Astrocyte (in vitro differentiated cells and primary cell): ENCODE results near the gene GRIP1. TPM values are rescaled to one million over a fixed set of nuclear protein-coding genes. Genes with fewer than 3 reads are reported as not detected.

ENCODE experiments used
- DNase-seq: peaks from one replicate; pipeline ENCODE4 v3.0.0-alpha.2; 2010; ENCODE audit warnings: low read depth
- FAIRE-seq: peaks from 2 replicates; lab custom pipeline; 2011; peaks lifted over from hg19 to GRCh38; lab: Jason Lieb, UNC
- H2AFZ ChIP-seq: 2 replicates; pipeline ENCODE4 v1.6.0; 2012; ENCODE audit warnings: low read depth, low read length, inconsistent platforms
- H3K27ac ChIP-seq: 2 replicates; pipeline ENCODE4 v1.5.1; 2011; ENCODE audit warnings: low read depth, low read length, inconsistent platforms
- H3K27me3 ChIP-seq: 2 replicates; pipeline ENCODE4 v1.6.0; 2011; ENCODE audit warnings: low read length, inconsistent platforms; ENCODE audit not compliant: insufficient read depth
- H3K36me3 ChIP-seq: 2 replicates; pipeline ENCODE4 v1.5.1; 2011; ENCODE audit warnings: low read length, inconsistent platforms; ENCODE audit not compliant: insufficient read depth
- H3K4me1 ChIP-seq: 2 replicates; pipeline ENCODE4 v1.5.1; 2011; ENCODE audit warnings: low read length, inconsistent platforms; ENCODE audit not compliant: insufficient read depth
- H3K4me2 ChIP-seq: 2 replicates; pipeline ENCODE4 v1.6.0; 2012; ENCODE audit warnings: low read length, inconsistent platforms
- H3K4me3 ChIP-seq: 2 replicates; pipeline ENCODE4 v1.5.1; 2011; ENCODE audit warnings: low read depth, mild to moderate bottlenecking, low read length, inconsistent platforms; ENCODE audit not compliant: insufficient read depth
- H3K79me2 ChIP-seq: 2 replicates; pipeline ENCODE4 v1.6.0; 2012; ENCODE audit warnings: mild to moderate bottlenecking, low read length, inconsistent platforms; ENCODE audit not compliant: insufficient read depth
- H3K9ac ChIP-seq: 2 replicates; pipeline ENCODE4 v1.6.0; 2012; ENCODE audit warnings: mild to moderate bottlenecking, low read length, inconsistent platforms
- H3K9me3 ChIP-seq: 2 replicates; pipeline ENCODE4 v1.5.1; 2012; ENCODE audit warnings: low read depth, mild to moderate bottlenecking, low read length, inconsistent platforms; ENCODE audit not compliant: insufficient read depth
- H4K20me1 ChIP-seq: 2 replicates; pipeline ENCODE4 v1.6.0; 2012; ENCODE audit warnings: low read length, inconsistent platforms; ENCODE audit not compliant: insufficient read depth
- H3K27ac Mint-ChIP-seq: one replicate; pipeline ENCODE4 v1.8.0; 2021; ENCODE audit warnings: mild to moderate bottlenecking, mixed read lengths; ENCODE audit not compliant: unreplicated experiment
- H3K27me3 Mint-ChIP-seq: one replicate; pipeline ENCODE4 v1.8.0; 2021; ENCODE audit warnings: low read depth, mixed read lengths; ENCODE audit not compliant: unreplicated experiment
- H3K36me3 Mint-ChIP-seq: one replicate; pipeline ENCODE4 v1.8.0; 2021; ENCODE audit warnings: low read depth, mixed read lengths; ENCODE audit not compliant: unreplicated experiment
- H3K4me1 Mint-ChIP-seq: one replicate; pipeline ENCODE4 v1.8.0; 2021; ENCODE audit warnings: low read depth, mixed read lengths; ENCODE audit not compliant: unreplicated experiment
- H3K4me3 Mint-ChIP-seq: one replicate; pipeline ENCODE4 v1.8.0; 2021; ENCODE audit warnings: mild to moderate bottlenecking, moderate library complexity, mixed read lengths; ENCODE audit not compliant: unreplicated experiment
- H3K9me3 Mint-ChIP-seq: one replicate; pipeline ENCODE4 v1.8.0; 2021; ENCODE audit warnings: mild to moderate bottlenecking, mixed read lengths; ENCODE audit not compliant: unreplicated experiment
- EZH2 ChIP-seq: IDR thresholded peaks from 2 replicates; pipeline ENCODE4 v1.6.1; 2012; ENCODE audit warnings: mild to moderate bottlenecking, low read length, inconsistent platforms; ENCODE audit not compliant: insufficient read depth
- total RNA-seq: library from RNA; stranded (reverse); gene quantifications from 2 replicates; pipeline ENCODE4 v1.2.1, GENCODE V29; 2021
- TF ChIP-seq, protein P1 (sequence below): IDR thresholded peaks from 2 replicates; pipeline ENCODE4 v1.5.1; 2011; ENCODE audit warnings: low read depth, mild to moderate bottlenecking, inconsistent platforms, low read length, moderate library complexity; ENCODE audit not compliant: insufficient read depth

The GRIP1 gene
- total RNA-seq, 1 donor from 2014 or later: 16.7 TPM

DNA sequence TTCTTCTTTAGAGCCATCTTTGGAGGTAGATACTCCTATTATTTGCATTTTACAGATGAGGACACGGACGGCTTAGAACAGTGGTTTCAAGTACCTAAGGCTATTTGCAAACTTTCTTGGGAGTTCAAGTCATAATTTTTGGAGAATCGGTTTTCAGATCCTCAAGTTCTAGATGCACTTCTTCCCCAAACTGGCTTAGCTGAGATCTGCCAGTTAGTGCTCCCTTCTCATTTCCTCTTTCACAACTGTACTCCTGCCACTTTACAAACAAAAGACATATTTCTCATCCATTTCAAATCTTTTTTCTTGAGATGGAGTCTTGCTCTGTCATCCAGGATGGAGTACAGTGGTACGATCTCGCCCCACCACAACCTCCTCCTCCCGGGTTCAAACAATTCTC lies 299.3 kb downstream of the GRIP1 start:
- H3K9ac ChIP-seq: no peak overlapping the region
- Mint-ChIP-seq H3K4me3 (no peak overlapping the region), H3K27me3 (no peaks in the 10 kb centered on the region), H3K4me1 (no peaks in the 10 kb centered on the region), H3K27ac (no peak overlapping the region), H3K9me3 (no peaks in the 10 kb centered on the region), H3K36me3 (no peaks in the 10 kb centered on the region)
- no peak overlapping the region for H3K27ac ChIP-seq
- TF ChIP-seq, protein P1, sequence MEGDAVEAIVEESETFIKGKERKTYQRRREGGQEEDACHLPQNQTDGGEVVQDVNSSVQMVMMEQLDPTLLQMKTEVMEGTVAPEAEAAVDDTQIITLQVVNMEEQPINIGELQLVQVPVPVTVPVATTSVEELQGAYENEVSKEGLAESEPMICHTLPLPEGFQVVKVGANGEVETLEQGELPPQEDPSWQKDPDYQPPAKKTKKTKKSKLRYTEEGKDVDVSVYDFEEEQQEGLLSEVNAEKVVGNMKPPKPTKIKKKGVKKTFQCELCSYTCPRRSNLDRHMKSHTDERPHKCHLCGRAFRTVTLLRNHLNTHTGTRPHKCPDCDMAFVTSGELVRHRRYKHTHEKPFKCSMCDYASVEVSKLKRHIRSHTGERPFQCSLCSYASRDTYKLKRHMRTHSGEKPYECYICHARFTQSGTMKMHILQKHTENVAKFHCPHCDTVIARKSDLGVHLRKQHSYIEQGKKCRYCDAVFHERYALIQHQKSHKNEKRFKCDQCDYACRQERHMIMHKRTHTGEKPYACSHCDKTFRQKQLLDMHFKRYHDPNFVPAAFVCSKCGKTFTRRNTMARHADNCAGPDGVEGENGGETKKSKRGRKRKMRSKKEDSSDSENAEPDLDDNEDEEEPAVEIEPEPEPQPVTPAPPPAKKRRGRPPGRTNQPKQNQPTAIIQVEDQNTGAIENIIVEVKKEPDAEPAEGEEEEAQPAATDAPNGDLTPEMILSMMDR: no peak
- no peak for TF ChIP-seq EZH2
- H3K79me2 ChIP-seq: no peaks in the 10 kb centered on the region
- no peaks in the 10 kb centered on the region for H3K9me3 ChIP-seq
- no peak for DNase-seq
- no peak overlapping the region for H3K4me2 ChIP-seq
- FAIRE-seq: no peak
- H3K4me3 ChIP-seq: no peak overlapping the region
- H3K4me1 ChIP-seq: no peaks in the 10 kb centered on the region
- H4K20me1 ChIP-seq: no peaks in the 10 kb centered on the region
- H3K36me3 ChIP-seq: no peaks in the 10 kb centered on the region
- H3K27me3 ChIP-seq: no peaks in the 10 kb centered on the region
- no peak overlapping the region for H2AFZ ChIP-seq

- Histone ChIP-seq H3K9me3 (no peaks in the 10 kb centered on the region), H3K36me3 (no peaks in the 10 kb centered on the region), H3K79me2 (no peaks in the 10 kb centered on the region), H3K4me2 (no peak overlapping the region), H3K4me3 (no peak overlapping the region), H3K9ac (no peak overlapping the region), H3K27ac (no peak overlapping the region), H2AFZ (no peak overlapping the region), H3K4me1 (no peaks in the 10 kb centered on the region), H3K27me3 (no peaks in the 10 kb centered on the region), H4K20me1 (no peaks in the 10 kb centered on the region)
- H3K36me3 Mint-ChIP-seq: peaks cover 10% of the 10 kb centered on the region
- no peak for DNase-seq
- H3K27me3 Mint-ChIP-seq: no peaks in the 10 kb centered on the region
- no peak overlapping the region for H3K4me3 Mint-ChIP-seq
- FAIRE-seq: no peak
- H3K4me1 Mint-ChIP-seq: no peaks in the 10 kb centered on the region
- TF ChIP-seq, protein P1: no peak
- no peak for TF ChIP-seq EZH2
- no peak overlapping the region for H3K27ac Mint-ChIP-seq
- no peaks in the 10 kb centered on the region for H3K9me3 Mint-ChIP-seq
These were observed 303.3 kb downstream of the GRIP1 start for GRCh38 chr12:66375560-66375959.

DNA sequence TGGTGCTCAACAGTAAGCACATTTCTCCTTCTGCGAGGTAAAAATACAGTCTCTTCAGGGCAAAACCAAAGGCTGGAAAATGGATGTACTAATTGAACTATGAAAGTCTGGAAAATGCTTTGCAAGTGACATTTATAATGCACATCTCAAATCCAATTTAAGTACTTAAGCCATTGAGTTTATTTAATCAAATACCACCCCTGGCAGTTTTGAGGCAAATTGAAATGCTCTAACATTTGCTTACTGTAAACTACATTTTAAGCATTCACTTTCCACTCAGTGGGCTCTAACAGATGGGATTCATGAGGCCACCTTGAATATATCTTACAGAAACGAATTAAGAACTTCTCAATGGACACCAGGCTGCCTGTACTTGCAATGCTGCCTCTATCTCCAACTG lies 306.9 kb downstream of the GRIP1 start:
- FAIRE-seq: no peak
- no peak for TF ChIP-seq EZH2
- TF ChIP-seq, protein P1: no peak

More for the DNA sequence above, 306.9 kb downstream of the GRIP1 start:
- Histone ChIP-seq H3K9me3 (no peaks in the 10 kb centered on the region), H3K4me1 (no peaks in the 10 kb centered on the region), H3K9ac (no peak overlapping the region), H3K27me3 (no peaks in the 10 kb centered on the region), H3K79me2 (no peaks in the 10 kb centered on the region), H3K4me3 (no peak overlapping the region), H3K4me2 (no peak overlapping the region), H2AFZ (no peak overlapping the region), H3K36me3 (no peaks in the 10 kb centered on the region), H3K27ac (no peak overlapping the region), H4K20me1 (no peaks in the 10 kb centered on the region)
- Mint-ChIP-seq H3K4me1 (no peaks in the 10 kb centered on the region), H3K9me3 (no peaks in the 10 kb centered on the region), H3K36me3 (peaks cover 11% of the 10 kb centered on the region), H3K4me3 (no peak overlapping the region), H3K27me3 (no peaks in the 10 kb centered on the region), H3K27ac (no peak overlapping the region)
- DNase-seq: no peak
